HepG2 (cell line): ENCODE results near the gene TSEN54. TPM values are rescaled to one million over a fixed set of nuclear protein-coding genes. Genes with fewer than 3 reads are reported as not detected.

Experiments
- CEBPG ChIP-seq: IDR thresholded peaks from 2 replicates; pipeline ENCODE4 v1.6.1; 2016
- ETV5 ChIP-seq: IDR thresholded peaks from 2 replicates; pipeline ENCODE4 v1.6.1; 2018; ENCODE audit warnings: missing biosample characterization, missing genetic modification reagents, inconsistent platforms, borderline replicate concordance
- FOXA3 ChIP-seq: IDR thresholded peaks from 2 replicates; pipeline ENCODE4 v1.6.1; 2016; ENCODE audit warnings: missing genetic modification reagents, missing compliant biosample characterization
- HNF4G ChIP-seq, 2 experiments: sonication (generic) in 1 of 2; formaldehyde crosslinking in 1 of 2; IDR thresholded peaks; 2 replicates each; pipeline versions ENCODE4 v1.4.0 to v1.6.1; 2011 to 2020; ENCODE audit warnings: borderline replicate concordance in 2 of 2, low read depth in 2 of 2, mild to moderate bottlenecking in 2 of 2, low read length in 1 of 2, missing genetic modification reagents in 1 of 2, moderate library complexity in 1 of 2
- HNRNPL ChIP-seq: fragments of 200-400 bp; formaldehyde crosslinking; IDR thresholded peaks from 2 replicates; pipeline ENCODE4 v1.6.1; 2017; ENCODE audit warnings: mild to moderate bottlenecking, low read depth, low read length
- RFXAP ChIP-seq: sonication (generic); formaldehyde crosslinking; IDR thresholded peaks from 2 replicates; pipeline ENCODE4 v1.4.0; 2020; ENCODE audit warnings: missing genetic modification reagents, borderline replicate concordance
- SKI ChIP-seq: fragments of 450-650 bp; IDR thresholded peaks from one replicate; pipeline ENCODE4 v1.6.1; 2018; ENCODE audit warnings: mild to moderate bottlenecking; ENCODE audit not compliant: partially characterized antibody
- ZNF225 ChIP-seq: sonication (generic); formaldehyde crosslinking; IDR thresholded peaks from 2 replicates; pipeline ENCODE4 v1.4.0; 2020; ENCODE audit warnings: mild to moderate bottlenecking, missing genetic modification reagents
- ZNF567 ChIP-seq: sonication (generic); formaldehyde crosslinking; IDR thresholded peaks from 2 replicates; pipeline ENCODE4 v1.8.1; 2023; ENCODE audit warnings: mild to moderate bottlenecking, missing genetic modification reagents, borderline replicate concordance
- ZNF614 ChIP-seq: IDR thresholded peaks from 2 replicates; pipeline ENCODE4 v1.6.1; 2018; ENCODE audit warnings: missing biosample characterization, missing genetic modification reagents, inconsistent platforms, borderline replicate concordance
- polyA plus RNA-seq, 8 experiments: library from polyadenylated mRNA; depleted of rRNA in 3 of 8; stranded (reverse) in 7 of 8; unstranded in 1 of 8; fragments of >200 nt; fragmentation: Illumina TruSeq in 4 of 8; extraction: Trizol in 4 of 8; gene quantifications; 2 replicates each; pipeline versions ENCODE4 v1.2.1 to v1.2.3, GENCODE V29; 2011 to 2016; ENCODE audit warnings: low read depth in 4 of 8, missing spikeins in 1 of 8, mixed read lengths in 1 of 8; ENCODE audit not compliant: insufficient read depth in 1 of 8
- total RNA-seq, 5 experiments: library from RNA; depleted of rRNA; stranded (reverse); fragments of >200 nt; fragmentation: Illumina TruSeq; extraction: Trizol; gene quantifications; 2 replicates each; pipeline ENCODE4 v1.2.3, GENCODE V29; 2016; ENCODE audit warnings: low read depth in 1 of 5
- TF ChIP-seq, protein P1 (sequence below): sonication (generic); formaldehyde crosslinking; IDR thresholded peaks from 2 replicates; pipeline ENCODE4 v1.5.0; 2020; ENCODE audit warnings: missing genetic modification reagents
- TF ChIP-seq, protein P2 (sequence below): sonication (generic); formaldehyde crosslinking; IDR thresholded peaks from 2 replicates; pipeline ENCODE4 v1.5.0; 2020; ENCODE audit warnings: mild to moderate bottlenecking, missing genetic modification reagents
- TF ChIP-seq, protein P3 (sequence below): sonication (generic); formaldehyde crosslinking; IDR thresholded peaks from 2 replicates; pipeline ENCODE4 v1.5.0; 2020; ENCODE audit warnings: missing genetic modification reagents
- TF ChIP-seq, protein P4 (sequence below): sonication (generic); formaldehyde crosslinking; IDR thresholded peaks from 2 replicates; pipeline ENCODE4 v1.8.0; 2022; ENCODE audit warnings: missing genetic modification reagents, mild to moderate bottlenecking, moderate library complexity, borderline replicate concordance
- TF ChIP-seq, protein P5 (sequence below): sonication (generic); formaldehyde crosslinking; IDR thresholded peaks from 2 replicates; pipeline ENCODE4 v1.4.0; 2020; ENCODE audit warnings: missing genetic modification reagents, mild to moderate bottlenecking, borderline replicate concordance
- TF ChIP-seq, protein P6 (sequence below): sonication (generic); formaldehyde crosslinking; IDR thresholded peaks from 2 replicates; pipeline ENCODE4 v1.4.0; 2020; ENCODE audit warnings: missing genetic modification reagents

Gene TSEN54
- total and polyA plus RNA-seq, 2 of the 13 experiments (the other 11 are each of a cell fraction or from before 2014, with no cell fraction given) = 62.9 to 63.3 TPM

DNA sequence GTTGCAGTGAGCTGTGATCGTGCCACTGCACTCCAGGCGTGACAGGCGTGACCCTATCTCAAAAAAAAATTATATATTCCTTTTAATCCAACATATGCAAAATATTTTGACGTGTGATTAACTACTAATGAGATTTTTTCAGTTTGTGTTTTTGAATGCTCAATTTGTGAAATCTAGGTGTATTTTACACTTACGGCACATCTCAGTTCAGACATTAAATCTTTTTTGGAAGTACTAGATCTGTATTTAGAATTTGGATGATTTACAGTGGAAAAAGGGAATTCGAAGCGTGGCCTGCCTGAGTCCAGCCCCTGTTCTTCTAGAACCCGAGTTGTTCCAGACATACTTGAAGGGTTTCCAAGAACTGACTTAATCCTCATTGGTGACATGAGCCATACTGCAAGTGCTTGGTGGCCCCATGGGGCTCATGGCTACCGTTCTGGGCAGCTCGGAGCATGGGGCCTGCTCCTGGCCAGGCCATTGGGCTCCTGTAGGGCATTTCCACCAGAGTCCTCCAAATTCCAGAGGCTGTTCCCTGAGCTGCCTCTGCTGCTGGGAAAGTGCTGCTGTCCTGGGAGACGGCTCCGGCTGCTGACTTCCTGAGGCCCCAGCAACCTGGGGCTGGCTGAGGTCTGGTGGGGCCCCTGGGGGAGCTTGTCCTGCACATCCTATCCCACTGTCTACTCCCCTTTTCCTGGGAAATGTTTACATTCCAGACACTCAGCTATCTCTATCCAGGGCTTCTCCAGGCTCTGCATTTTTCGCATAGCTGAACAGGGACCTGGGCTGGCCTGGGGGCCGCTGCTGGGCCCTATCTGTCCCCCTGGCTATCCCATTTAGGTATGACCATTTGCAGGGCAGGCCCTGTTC lies 36.3 kb downstream of the TSEN54 start (continued):
- TF ChIP-seq, protein P1, sequence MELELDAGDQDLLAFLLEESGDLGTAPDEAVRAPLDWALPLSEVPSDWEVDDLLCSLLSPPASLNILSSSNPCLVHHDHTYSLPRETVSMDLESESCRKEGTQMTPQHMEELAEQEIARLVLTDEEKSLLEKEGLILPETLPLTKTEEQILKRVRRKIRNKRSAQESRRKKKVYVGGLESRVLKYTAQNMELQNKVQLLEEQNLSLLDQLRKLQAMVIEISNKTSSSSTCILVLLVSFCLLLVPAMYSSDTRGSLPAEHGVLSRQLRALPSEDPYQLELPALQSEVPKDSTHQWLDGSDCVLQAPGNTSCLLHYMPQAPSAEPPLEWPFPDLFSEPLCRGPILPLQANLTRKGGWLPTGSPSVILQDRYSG (CRISPR knock-in tag) = no peak
- TF ChIP-seq FOXA3 (CRISPR knock-in tag) (peak; percentile 78), HNF4G (IDR thresholded peaks at IDR 0.05; ENCODE audit: borderline replicate concordance, low read depth, low read length) (peak; percentile 9; the same call in 1 of the 2 replicates), HNF4G (CRISPR knock-in tag; IDR thresholded peaks at IDR 0.05; ENCODE audit: borderline replicate concordance, low read depth) (no peak), RFXAP (0 out of 2 replicates have a peak, but pooled peaks have one; percentile 37), ETV5 (CRISPR knock-in tag) (peak; percentile 87), ZNF225 (CRISPR knock-in tag) (0 out of 2 replicates have a peak, but pooled peaks have one; percentile 32), HNRNPL (no peak), CEBPG (0 out of 2 replicates have a peak, but pooled peaks have one; percentile 15), ZNF614 (peak; percentile 53), SKI (peak; percentile 42), ZNF567 (CRISPR knock-in tag) (peak; percentile 85; the same call in 1 of the 2 replicates)
- TF ChIP-seq, protein P2, sequence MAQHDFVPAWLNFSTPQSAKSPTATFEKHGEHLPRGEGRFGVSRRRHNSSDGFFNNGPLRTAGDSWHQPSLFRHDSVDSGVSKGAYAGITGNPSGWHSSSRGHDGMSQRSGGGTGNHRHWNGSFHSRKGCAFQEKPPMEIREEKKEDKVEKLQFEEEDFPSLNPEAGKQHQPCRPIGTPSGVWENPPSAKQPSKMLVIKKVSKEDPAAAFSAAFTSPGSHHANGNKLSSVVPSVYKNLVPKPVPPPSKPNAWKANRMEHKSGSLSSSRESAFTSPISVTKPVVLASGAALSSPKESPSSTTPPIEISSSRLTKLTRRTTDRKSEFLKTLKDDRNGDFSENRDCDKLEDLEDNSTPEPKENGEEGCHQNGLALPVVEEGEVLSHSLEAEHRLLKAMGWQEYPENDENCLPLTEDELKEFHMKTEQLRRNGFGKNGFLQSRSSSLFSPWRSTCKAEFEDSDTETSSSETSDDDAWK = no peak
- TF ChIP-seq, protein P3, sequence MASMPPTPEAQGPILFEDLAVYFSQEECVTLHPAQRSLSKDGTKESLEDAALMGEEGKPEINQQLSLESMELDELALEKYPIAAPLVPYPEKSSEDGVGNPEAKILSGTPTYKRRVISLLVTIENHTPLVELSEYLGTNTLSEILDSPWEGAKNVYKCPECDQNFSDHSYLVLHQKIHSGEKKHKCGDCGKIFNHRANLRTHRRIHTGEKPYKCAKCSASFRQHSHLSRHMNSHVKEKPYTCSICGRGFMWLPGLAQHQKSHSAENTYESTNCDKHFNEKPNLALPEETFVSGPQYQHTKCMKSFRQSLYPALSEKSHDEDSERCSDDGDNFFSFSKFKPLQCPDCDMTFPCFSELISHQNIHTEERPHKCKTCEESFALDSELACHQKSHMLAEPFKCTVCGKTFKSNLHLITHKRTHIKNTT = no peak
- TF ChIP-seq, protein P4, sequence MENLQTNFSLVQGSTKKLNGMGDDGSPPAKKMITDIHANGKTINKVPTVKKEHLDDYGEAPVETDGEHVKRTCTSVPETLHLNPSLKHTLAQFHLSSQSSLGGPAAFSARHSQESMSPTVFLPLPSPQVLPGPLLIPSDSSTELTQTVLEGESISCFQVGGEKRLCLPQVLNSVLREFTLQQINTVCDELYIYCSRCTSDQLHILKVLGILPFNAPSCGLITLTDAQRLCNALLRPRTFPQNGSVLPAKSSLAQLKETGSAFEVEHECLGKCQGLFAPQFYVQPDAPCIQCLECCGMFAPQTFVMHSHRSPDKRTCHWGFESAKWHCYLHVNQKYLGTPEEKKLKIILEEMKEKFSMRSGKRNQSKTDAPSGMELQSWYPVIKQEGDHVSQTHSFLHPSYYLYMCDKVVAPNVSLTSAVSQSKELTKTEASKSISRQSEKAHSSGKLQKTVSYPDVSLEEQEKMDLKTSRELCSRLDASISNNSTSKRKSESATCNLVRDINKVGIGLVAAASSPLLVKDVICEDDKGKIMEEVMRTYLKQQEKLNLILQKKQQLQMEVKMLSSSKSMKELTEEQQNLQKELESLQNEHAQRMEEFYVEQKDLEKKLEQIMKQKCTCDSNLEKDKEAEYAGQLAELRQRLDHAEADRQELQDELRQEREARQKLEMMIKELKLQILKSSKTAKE = peak; percentile 78
- TF ChIP-seq, protein P5, sequence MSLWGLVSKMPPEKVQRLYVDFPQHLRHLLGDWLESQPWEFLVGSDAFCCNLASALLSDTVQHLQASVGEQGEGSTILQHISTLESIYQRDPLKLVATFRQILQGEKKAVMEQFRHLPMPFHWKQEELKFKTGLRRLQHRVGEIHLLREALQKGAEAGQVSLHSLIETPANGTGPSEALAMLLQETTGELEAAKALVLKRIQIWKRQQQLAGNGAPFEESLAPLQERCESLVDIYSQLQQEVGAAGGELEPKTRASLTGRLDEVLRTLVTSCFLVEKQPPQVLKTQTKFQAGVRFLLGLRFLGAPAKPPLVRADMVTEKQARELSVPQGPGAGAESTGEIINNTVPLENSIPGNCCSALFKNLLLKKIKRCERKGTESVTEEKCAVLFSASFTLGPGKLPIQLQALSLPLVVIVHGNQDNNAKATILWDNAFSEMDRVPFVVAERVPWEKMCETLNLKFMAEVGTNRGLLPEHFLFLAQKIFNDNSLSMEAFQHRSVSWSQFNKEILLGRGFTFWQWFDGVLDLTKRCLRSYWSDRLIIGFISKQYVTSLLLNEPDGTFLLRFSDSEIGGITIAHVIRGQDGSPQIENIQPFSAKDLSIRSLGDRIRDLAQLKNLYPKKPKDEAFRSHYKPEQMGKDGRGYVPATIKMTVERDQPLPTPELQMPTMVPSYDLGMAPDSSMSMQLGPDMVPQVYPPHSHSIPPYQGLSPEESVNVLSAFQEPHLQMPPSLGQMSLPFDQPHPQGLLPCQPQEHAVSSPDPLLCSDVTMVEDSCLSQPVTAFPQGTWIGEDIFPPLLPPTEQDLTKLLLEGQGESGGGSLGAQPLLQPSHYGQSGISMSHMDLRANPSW (CRISPR knock-in tag) = peak; percentile 83; the same call in 1 of the 2 replicates
- TF ChIP-seq, protein P6, sequence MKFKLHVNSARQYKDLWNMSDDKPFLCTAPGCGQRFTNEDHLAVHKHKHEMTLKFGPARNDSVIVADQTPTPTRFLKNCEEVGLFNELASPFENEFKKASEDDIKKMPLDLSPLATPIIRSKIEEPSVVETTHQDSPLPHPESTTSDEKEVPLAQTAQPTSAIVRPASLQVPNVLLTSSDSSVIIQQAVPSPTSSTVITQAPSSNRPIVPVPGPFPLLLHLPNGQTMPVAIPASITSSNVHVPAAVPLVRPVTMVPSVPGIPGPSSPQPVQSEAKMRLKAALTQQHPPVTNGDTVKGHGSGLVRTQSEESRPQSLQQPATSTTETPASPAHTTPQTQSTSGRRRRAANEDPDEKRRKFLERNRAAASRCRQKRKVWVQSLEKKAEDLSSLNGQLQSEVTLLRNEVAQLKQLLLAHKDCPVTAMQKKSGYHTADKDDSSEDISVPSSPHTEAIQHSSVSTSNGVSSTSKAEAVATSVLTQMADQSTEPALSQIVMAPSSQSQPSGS = peak; percentile 52; the same call in 1 of the 2 replicates
